K562 (cell line): ENCODE measurements around the gene ZC3H8. TPM values are rescaled to one million over a fixed set of nuclear protein-coding genes. Genes with fewer than 3 reads are reported as not detected.

Experiments
- DMBX1 ChIP-seq: fragments of 250-450 bp; sonication (Bioruptor Pico); IDR thresholded peaks from 2 replicates; pipeline ENCODE4 v1.8.0; 2022; ENCODE audit warnings: inconsistent platforms, mild to moderate bottlenecking, moderate library complexity, borderline replicate concordance
- E2F3 ChIP-seq: fragments of 250-450 bp; sonication (Bioruptor Pico); IDR thresholded peaks from 2 replicates; pipeline ENCODE4 v1.4.0; 2020; ENCODE audit warnings: mild to moderate bottlenecking
- E2F5 ChIP-seq: sonication (generic); formaldehyde crosslinking; IDR thresholded peaks from 2 replicates; pipeline ENCODE4 v1.8.0; 2022; ENCODE audit warnings: mild to moderate bottlenecking, missing genetic modification reagents
- ETV6 ChIP-seq, 3 experiments: fragments of 150-350 bp in 1 of 3; sonication (generic) in 1 of 3; formaldehyde crosslinking in 1 of 3; IDR thresholded peaks; 2 replicates each; pipeline versions ENCODE4 v1.6.1 to v1.8.0; 2014 to 2022; ENCODE audit warnings: borderline replicate concordance in 2 of 3, low read depth in 2 of 3, antibody characterized with exemption in 1 of 3, low read length in 1 of 3, mild to moderate bottlenecking in 1 of 3, missing genetic modification reagents in 1 of 3
- FOSL1 ChIP-seq: fragments of 200-800 bp; sonication (Bioruptor generic); conservative IDR thresholded peaks from 2 replicates; pipeline ENCODE4 v1.6.1; 2016; ENCODE audit warnings: missing genetic modification characterization, missing compliant biosample characterization
- KAT7 ChIP-seq: sonication (generic); formaldehyde crosslinking; IDR thresholded peaks from 2 replicates; pipeline ENCODE4 v1.8.0; 2022; ENCODE audit warnings: missing genetic modification reagents, mild to moderate bottlenecking, borderline replicate concordance
- MEF2A ChIP-seq: IDR thresholded peaks from 2 replicates; pipeline ENCODE4 v1.6.1; 2011; ENCODE audit warnings: low read depth, mild to moderate bottlenecking, low read length, moderate library complexity; ENCODE audit not compliant: control insufficient read depth
- NFRKB ChIP-seq: fragments of 450-650 bp; IDR thresholded peaks from 2 replicates; pipeline ENCODE4 v1.6.1; 2016; ENCODE audit warnings: low read depth
- PKNOX1 ChIP-seq: fragments of 450-650 bp; IDR thresholded peaks from 2 replicates; pipeline ENCODE4 v1.6.1; 2016
- POLR2B ChIP-seq: fragments of 450-650 bp; IDR thresholded peaks from 2 replicates; pipeline ENCODE4 v1.6.1; 2018; ENCODE audit warnings: low read depth; ENCODE audit not compliant: partially characterized antibody
- SP1 ChIP-seq: sonication (generic); formaldehyde crosslinking; IDR thresholded peaks from 2 replicates; pipeline ENCODE4 v1.8.1; 2022; ENCODE audit warnings: mild to moderate bottlenecking, missing genetic modification reagents
- TARDBP ChIP-seq: fragments of 450-650 bp; IDR thresholded peaks from 2 replicates; pipeline ENCODE4 v1.6.1; 2016
- ZBTB40 ChIP-seq, 2 experiments: fragments of 450-650 bp in 1 of 2; sonication (generic) in 1 of 2; formaldehyde crosslinking in 1 of 2; IDR thresholded peaks; 2 replicates each; pipeline versions ENCODE4 v1.7.1 to v1.9.0; 2016 to 2022; ENCODE audit warnings: inconsistent platforms in 1 of 2, mild to moderate bottlenecking in 1 of 2, missing genetic modification reagents in 1 of 2
- ZNF24 ChIP-seq: fragments of 450-650 bp; IDR thresholded peaks from 2 replicates; pipeline ENCODE4 v1.6.1; 2016
- ZNF408 ChIP-seq: fragments of 250-450 bp; sonication (Bioruptor Pico); IDR thresholded peaks from 2 replicates; pipeline ENCODE4 v1.4.0; 2020; ENCODE audit warnings: low read depth, mild to moderate bottlenecking, moderate library complexity
- polyA plus RNA-seq, 8 experiments: library from polyadenylated mRNA; depleted of rRNA in 4 of 8; stranded (reverse) in 5 of 8; unstranded in 3 of 8; fragments of >200 nt; fragmentation: Nextera tagmentation in 2 of 8; fragmentation: Illumina TruSeq in 1 of 8; extraction: Ambion mirVana in 2 of 8; extraction: Trizol in 1 of 8; gene quantifications; 2 replicates each; pipeline versions ENCODE4 v1.2.1 to v1.2.3, GENCODE V29; 2011 to 2014; ENCODE audit warnings: inconsistent platforms in 1 of 8, missing spikeins in 1 of 8
- total RNA-seq, 7 experiments: library from RNA; depleted of rRNA in 6 of 7; stranded (reverse); fragments of >200 nt in 6 of 7; fragmentation: Illumina TruSeq in 2 of 7; extraction: Trizol in 2 of 7; gene quantifications; 2 replicates each; pipeline versions ENCODE4 v1.2.1 to v1.2.3, GENCODE V29; 2011 to 2021; ENCODE audit warnings: low replicate concordance in 1 of 7

The ZC3H8 gene
- total and polyA plus RNA-seq, 9 of the 15 experiments (the other 6 are each of a cell fraction or from before 2014, with no cell fraction given): 11.6 to 41.5 (median 27.5) TPM

- TF ChIP-seq E2F5 (peak; percentile 76; the same call in 1 of the 2 replicates), E2F3 (0 out of 2 replicates have a peak, but pooled peaks have one; percentile 58), KAT7 (peak; percentile 95; the same call in 1 of the 2 replicates), ZBTB40 (IDR thresholded peaks at IDR 0.05) (no peak), ZBTB40 (CRISPR knock-in tag; IDR thresholded peaks at IDR 0.05) (no peak), MEF2A (no peak), NFRKB (0 out of 2 replicates have a peak, but pooled peaks have one; percentile 54), ETV6 (IDR thresholded peaks at IDR 0.05; ENCODE audit: borderline replicate concordance in 1 of 2, low read depth in 2 of 2, low read length in 1 of 2) (no peak), ETV6 (CRISPR knock-in tag; IDR thresholded peaks at IDR 0.05; ENCODE audit: borderline replicate concordance) (no peak), FOSL1 (peak; percentile 30; the same call in 1 of the 2 replicates), ZNF24 (0 out of 2 replicates have a peak, but pooled peaks have one; percentile 17), SP1 (CRISPR knock-in tag) (peak; percentile 63; the same call in 1 of the 2 replicates), DMBX1 (CRISPR knock-in tag) (peak; percentile 47; the same call in 1 of the 2 replicates), ZNF408 (CRISPR knock-in tag) (no peak), TARDBP (peak; percentile 58; the same call in 1 of the 2 replicates), POLR2B (peak; percentile 92), PKNOX1 (peak; percentile 83)
Observed at GRCh38 chr2:112254466-112255240, at the start of gene ZC3H8 (continued).
